GM21367 (cell line): Measurements from ENCODE around the gene FOCAD.

Source experiments
- ATAC-seq: cut with Tn5 transposase; IDR thresholded peaks from one replicate; pipeline ENCODE4 v1.9.1; 2021; ENCODE audit not compliant: unreplicated experiment

The FOCAD gene

DNA sequence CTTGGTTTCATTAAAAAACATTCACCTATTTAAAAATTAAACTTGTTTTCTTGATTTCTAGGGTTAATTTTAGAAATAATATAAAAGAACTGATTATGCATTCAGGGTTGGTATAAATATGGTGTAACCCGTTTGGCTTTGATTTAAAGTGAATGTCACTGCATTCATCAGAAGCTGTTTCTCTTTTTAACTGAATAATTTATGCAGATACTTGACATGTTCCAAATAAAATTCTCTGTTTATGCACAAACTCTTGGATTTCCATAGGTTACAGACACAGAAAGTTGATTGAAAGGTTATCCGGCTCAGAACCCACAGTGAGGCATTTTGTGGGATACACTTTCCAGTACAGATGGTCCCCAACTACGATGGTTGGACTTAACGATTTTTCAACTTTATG lies 186.1 kb downstream of the FOCAD start:
- no peak for ATAC-seq

DNA sequence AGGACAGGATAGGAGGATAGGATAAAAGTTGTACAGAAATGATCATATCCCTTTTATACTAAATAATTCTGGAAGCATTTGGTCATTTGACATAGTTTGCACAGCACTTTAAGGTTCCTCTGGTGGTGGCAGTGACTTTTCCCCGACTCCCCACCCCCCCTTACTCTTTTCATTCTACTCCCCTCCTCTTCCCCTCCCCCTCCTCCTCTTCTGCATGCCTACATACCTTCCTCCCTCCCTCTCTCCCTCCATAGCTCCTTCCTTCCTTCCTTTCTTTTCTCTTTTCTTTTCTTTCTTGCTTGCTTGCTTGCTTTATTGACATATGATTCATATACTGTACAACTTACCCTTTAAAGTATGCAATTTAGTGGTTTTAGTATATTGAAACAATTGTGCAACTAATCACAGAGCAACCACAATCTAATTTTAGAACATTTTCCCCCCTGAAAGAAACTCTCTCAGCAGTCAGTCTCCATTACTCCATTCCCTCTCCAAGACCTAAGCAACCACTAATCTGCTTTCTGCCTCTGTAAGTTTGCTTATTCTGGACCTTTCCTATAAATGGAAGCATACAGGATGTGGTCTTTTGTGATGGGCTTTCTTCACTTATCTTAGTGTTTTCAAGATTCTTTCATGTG lies 188.4 kb downstream of the FOCAD start:
- ATAC-seq: no peak

DNA sequence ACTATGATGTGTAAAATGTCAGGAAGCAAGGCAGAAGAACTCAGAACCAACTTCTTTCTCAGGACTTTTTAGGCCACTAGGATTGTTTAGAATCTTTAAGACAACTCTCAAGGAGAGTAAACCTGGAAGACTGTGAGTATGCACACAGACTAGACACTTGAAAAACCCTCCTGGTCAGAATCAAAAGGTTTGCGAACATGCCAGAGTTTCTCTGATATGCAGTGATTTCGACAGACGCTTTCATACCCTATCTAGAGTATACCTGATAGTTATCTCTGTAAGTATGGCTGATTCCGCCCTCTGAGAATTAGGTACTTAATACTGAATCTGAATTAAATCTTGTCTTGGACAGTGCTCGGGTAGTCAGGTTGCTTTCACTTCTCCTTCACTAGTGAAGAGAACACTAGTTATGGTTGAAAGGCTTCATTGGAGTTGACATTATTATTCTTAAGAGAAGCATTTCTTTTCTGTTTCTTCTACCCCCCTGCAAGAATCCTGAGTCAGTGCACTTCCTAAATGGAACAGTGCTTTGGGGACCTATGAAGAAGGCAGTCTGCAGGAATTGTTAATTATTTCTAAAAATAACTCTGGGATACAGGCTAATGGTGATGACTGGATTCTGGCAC lies 189.3 kb downstream of the FOCAD start:
- no peak for ATAC-seq

DNA sequence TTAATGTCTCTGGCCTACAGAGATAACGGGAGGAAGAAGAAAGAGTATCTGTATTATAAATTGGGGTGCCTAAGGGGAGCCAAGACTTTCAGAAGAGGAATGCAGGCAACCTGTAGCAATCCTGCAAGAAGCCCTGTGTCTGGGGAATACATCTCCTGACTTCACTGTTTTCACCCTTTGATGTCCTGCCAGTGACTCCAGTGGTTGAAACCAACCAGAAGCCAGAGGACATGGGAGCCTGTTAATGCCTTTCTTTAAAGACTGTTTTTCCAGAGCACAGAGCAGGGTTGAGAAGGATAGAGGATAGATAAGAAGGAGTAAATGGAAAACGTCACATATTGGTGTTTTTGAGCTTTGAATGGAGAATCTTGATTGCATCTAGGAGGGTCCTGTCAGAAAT lies 196.2 kb downstream of the FOCAD start:
- no peak for ATAC-seq

DNA sequence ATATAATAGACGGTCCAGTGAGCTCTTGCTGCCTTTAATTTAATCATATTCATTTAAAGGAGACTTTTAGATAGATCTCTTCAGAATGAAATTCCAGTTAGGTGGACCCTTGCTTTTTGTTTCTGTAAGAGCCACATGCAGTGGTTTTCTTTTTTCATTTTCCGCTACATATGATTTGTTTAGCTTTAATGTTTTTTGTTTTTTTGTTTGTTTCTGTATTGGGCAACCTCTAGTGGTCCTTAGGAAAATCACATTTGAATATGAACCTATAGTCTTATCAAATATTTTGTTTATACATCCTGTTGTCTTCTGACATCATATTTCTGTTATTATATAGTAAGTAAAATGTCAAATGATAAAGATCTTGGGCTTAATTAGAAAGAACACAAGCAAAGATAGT lies 196.6 kb downstream of the FOCAD start:
- ATAC-seq: no peak

DNA sequence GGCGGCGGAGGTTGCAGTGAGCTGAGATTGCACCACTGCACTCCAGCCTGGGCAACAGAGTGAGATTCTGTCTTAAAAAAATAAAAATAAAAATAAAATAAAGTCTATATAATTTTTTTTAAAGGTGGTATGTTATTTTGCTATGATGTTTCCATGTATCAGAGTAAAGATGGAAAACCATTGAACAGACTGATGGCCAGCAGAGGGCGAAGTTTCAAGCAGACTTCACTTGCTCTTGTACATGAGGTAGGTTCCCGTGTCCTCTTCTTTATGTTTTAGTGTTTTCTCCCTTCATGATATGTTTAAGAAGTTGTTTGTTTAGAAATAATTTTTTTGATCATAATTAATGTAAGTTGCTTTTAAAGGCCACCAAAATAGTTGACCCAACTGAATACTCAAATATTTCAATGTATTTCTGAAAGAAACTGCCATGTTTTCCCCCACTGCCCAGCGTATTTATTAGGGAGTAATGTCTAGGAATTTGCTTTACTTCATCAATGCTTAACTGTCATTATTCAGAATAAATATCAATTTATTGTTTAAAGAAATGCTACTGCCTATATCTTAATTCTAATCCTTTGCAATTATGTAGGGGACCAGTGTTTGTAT lies 201.0 kb downstream of the FOCAD start:
- ATAC-seq: peak; percentile 53

DNA sequence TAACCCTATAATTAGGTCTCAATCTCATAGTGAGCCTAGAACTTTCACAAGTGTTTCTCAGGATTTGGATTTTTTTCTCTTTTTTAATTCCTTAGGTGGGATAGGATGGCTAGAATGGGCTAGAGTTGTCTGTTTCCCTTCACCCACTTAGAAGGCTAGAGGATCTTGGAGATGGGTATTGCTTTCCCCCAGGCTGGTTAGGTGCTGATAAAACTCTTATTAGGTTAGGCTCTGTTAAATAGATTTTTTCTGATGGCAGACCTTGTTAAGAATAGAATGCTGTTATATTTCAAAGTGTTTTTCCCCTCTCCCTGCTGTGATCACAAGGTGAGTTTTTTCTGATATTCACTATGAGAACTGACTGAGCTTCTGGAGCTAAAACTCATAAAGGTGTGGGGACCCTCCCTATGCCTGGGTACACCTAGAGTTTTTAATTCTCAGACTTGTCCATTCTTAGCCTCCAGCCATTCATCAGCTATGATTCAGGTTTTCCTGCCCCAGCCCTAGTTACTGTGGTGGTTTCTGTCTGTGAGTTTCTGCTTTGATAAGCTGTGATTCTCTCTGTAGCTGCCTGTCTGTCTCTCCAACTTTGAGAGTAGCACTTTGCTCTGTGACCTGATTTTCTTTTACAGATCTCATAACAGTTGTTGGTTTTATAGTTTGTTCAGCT lies 215.0 kb downstream of the FOCAD start:
- ATAC-seq: no peak

DNA sequence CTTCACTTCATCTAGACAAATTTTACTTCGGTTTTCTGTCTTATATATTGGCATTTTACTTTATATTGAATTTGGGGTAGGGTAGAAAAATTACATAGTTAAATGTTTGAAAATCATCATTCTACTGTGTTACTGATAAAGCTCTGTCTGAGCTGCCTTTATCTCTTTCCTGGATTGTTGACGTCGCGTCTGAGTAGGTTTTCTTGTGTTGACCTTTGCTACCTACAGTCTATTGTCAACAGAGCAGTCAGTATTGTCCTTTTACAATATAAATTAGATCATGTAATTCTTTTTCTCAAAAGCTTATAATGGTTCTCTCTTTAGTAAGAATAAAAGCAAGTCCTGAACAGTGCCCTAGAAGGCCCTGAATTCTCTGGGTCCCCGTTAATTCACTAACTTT lies 219.2 kb downstream of the FOCAD start:
- ATAC-seq: no peak

DNA sequence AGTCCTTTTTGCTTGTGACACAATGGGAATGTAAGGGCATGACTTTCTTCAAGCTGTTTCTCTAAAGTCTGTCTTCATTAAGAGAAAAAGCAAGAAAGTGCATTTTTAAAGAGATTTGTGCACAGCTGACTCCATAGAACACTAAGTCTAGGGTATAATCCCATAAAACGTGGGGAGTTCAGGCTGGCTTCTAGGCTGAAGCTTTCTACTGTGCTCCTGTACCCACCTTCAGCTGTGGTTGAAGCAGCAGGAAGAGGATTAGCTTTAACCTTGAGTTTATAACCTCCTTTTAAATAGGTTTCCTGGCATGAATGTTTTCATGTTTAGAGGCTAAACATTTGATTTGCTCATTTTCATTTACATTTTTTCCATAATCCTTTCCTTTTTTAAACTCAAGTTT lies 220.9 kb downstream of the FOCAD start:
- ATAC-seq: no peak

DNA sequence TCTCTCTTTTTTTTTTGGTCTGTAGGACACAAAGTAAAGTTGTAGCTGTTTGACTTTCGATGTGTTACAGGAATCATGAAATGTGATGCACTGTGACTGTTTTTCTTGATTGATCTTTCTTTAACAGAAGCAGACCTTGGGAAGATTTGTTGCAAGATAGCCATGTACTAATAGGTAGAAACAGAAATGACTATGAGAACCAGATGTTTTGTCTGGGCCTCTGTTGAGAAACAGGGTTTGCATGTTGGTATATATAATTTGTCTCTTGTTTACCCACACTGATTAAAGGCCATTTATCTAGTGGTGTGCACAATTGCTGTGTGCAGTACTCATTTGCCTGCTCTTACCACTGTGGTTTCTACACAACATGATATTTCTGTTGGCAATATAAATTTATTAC lies 222.3 kb downstream of the FOCAD start:
- no peak for ATAC-seq

DNA sequence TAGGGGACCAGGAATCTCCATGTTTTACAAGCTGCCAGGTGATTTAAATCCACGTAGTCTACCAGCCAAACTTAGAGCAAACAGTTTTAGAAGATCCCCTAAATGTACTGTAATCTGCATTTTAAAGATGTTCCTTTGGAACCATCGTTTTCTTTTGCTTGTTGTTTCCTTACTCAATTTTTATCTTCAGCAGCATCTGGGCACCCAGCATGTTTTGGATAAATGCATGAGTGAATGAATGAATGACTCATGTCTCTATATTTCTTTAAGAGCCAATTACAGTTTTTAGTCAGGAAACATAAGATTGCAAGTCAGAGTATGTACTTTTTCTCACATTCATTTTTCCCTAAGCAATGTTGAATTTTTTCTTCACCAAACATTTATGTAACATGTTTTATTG lies 224.4 kb downstream of the FOCAD start:
- no peak for ATAC-seq

DNA sequence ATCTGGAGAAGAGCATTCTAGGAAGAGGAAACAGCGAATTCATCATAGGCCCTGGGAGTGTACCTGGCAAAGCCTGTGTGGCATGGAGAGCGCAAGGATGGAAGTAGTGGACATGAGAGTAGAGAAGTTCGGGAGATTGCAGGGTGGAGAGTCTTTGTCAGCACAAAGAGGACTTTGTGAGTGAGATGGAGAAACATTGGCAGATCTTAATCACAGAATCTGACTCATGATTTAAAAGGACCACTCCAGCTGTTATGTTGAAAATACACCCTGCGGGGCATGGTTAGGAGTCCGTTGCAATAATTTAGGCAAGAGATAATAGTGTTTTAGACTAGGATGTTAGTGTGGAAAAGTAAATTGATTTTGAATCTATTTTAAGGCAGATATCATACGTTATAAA lies 230.5 kb downstream of the FOCAD start:
- no peak for ATAC-seq

DNA sequence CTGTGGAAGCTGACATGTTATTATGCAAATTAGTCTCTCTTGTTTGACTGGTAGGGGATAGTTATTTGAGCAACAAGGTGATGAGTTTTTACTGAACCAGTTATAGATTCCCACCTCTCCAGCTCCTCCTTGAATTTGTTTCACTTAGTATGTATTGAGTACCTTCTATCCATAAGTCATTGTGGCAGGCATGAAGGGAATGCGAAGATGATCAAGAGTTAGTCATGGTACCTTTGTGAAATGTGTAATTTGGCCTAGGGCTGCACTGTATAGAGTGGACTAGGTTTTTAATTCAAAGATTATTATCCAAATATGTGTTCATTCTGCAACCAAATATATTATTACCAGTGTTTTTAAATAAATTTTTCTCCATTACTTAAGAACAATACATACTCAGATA lies 237.3 kb downstream of the FOCAD start:
- no peak for ATAC-seq

DNA sequence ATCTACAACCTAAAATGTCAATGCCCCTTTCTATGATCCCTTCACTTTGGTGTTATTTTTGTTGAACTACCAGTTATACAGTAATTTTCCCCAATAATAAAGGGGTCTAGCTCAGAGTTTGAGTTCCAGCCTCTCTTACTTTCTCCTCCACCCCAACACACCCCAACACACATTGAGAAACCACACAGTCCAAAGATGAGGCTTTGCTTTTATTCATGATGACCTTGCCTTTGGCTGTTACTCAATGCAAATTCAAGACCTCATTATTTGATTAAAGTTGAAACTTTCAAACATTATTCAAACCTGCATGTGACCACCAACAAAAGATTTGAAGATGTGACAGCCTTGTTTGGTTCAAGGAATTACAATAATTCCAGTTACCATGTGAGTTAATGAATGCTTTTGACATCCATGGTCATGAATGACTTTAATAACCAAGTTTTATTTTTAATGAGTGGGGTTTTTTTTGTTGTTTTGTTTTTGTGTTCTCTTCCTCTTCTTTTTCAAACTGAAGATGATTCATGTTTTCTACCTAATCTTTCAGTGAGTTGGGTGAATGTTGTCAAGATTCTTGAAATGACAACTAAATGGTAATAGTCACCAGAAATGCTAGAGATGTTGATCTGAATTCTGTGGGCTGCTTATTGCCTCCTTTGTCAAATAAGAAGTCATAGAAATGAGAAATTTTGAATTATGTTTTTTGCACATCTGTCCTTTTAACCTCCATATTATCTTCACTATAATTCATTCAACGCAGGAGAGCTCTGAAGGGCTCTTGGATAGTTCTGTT lies 241.4 kb downstream of the FOCAD start:
- no peak for ATAC-seq

DNA sequence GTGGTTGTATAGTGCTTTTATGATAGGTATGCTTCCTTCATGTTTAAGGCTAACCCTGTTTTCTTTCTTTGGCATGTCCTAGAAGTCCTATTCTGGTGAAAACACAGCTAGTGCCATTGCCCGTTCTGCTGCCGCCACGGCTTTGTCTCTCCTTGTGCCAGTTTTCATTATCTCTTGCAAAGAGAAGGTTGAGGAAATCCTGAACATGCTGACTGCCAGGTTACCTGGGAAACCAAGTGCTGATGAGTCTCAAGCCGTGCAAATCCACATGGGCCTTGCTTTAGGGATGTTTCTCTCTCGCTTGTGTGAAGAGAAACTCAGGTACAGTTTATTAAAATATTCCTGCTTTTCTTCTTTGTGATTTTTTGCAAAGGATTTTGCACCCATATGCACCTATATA lies 245.2 kb downstream of the FOCAD start:
- ATAC-seq: no peak

DNA sequence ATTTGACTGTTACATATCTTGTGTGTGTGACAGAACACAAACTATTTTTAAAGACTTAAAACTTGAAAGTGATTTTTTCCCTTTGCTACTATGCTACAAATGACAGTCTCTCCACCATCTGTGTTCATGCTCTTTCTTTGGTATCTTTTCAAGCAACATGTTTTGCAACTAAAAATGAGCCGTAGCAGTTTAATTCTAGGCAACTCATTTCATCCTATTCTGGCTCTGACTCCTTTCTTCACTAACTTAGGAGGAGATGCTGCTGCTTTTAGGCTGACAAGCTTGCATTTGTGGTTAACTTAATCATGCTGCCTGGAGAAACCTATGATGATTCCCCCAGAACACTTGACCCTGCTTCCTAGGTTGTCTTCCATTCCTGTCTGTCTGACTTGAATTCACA lies 246.8 kb downstream of the FOCAD start:
- ATAC-seq: no peak

DNA sequence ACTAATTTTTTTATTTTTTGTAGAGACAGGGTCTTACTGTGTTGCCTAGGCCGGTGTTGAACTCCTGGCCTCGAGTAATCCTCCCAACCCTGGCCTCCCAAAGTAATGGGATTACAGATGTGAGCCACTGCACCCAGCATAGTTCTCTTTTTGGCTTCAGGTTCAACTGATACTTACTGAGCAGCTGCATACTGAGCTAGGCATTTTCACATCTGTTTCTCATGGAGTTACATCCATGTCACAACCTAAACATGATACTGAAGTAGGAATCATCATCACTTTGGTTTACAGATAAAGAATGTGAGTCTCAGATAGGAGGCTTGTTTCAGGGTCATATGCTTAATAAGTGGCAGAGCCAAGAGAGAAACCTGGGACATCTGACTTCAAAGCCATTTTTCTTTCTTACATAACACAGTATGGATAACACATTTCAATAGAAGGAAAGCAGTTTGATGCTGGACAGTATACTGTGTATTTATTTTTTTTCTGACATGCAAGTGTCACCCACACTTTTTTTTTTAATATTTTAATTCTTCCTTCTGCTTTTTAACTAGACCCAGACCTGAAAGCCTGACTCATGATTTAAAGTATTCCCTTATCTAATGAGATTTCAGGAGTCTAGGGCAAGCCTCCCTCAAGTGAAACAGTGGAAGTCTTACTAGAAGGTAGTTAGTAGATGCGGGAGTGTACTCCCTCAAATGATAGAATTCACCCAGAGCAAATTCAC lies 256.6 kb downstream of the FOCAD start:
- peak; percentile 15 for ATAC-seq

DNA sequence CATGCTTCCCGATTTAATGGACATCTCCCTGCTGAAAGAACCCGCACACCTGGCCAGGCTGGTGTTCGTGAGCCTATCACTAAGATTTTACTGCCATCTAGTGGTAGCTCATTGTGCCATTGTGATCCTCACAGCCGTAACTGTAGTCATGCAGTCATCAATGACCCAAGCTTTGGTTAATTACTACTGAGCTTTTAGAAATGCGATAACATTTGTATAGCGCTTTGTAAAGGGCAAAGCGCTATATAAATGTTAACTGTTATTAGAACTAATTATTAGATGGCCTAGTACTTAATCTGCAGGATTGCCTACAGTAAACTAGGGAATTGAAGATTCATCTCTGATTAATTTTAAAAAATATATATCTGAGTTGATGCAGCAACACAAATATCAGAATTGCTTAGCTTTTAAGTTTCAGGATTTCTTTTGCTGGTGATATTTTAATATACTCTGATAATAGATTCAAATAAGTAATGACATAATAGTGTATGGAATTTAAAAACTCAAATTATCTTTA lies 257.2 kb downstream of the FOCAD start:
- peak; percentile 98 for ATAC-seq

DNA sequence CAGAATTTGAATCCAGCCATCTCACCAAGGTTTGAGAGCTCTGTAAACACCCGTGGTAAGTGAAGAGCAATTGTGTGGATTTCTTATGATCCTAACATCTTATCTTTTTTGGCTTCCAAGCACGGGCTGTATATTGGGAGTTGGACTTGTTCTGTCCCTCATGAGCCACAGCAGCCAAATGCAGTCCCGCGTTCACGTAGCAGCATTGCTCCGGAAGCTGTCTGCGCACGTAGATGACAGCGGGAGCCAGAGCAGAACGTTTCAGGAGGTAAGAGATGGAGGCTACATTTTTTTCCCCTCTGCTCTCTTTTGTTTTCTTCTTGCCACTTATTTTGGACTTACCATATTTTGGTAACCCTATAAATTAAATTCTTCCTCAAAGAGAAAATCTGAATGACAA lies 260.4 kb downstream of the FOCAD start:
- ATAC-seq: no peak

DNA sequence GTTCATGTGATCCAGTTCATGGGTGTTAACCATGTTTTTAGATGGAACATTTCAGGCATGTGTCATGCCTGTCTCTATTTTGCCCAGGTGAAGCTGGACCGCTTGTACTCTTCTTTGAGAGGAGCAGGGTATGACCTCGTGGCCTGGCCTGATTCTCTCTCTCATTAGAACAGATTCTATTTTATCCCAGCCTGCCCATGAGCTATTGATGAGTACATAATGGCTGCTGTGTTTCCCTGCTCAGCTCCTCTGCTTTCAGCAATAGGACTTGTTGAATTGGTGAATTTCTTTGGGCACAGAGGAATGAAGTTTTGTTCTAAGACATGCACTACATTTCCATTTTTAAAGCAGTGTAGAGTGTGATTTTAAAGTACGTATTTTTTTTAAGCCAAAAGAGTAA lies 261.2 kb downstream of the FOCAD start:
- no peak for ATAC-seq

DNA sequence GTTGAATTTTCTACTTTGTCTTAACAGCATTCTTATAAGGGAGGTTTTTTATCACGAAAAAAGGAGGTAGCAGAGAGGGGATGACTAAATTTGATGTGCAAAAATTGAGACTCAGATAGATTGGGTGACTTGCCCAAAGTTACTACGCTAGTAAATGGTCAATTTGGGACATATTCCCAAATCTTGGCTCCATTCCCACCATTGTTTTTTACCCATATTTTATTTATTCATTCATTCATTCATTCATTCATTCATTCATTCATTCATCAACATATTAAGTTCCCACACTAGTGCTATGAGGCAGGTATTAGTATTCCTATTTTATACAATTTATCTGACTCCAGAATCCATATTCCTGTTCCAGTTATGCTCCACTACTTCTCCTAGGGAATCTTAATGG lies 261.8 kb downstream of the FOCAD start:
- no peak for ATAC-seq
